HG03457 (cell line): ENCODE data around the gene ABCG8.
"Not testable (repeated sequence)": the region's sequence is repeated elsewhere in the genome, so short reads cannot be mapped to it uniquely, and the experiment has no call there.

Experiments
- ATAC-seq: cut with Tn5 transposase; IDR thresholded peaks from one replicate; pipeline ENCODE4 v1.9.1; 2021; ENCODE audit warnings: moderate number of reproducible peaks; ENCODE audit not compliant: unreplicated experiment

The ABCG8 gene

GRCh38 chr2:43906448-43907109 lies 67.8 kb downstream of the ABCG8 start:
- ATAC-seq, result no peak

GRCh38 chr2:43911136-43911790 lies 72.5 kb downstream of the ABCG8 start:
- not testable (repeated sequence) for ATAC-seq

- no peak for ATAC-seq
These were observed 85.7 kb downstream of the ABCG8 start for GRCh38 chr2:43924463-43924862.

GRCh38 chr2:43925431-43925830 lies 86.7 kb downstream of the ABCG8 start:
- no peak for ATAC-seq

GRCh38 chr2:43927442-43927841 lies 88.7 kb downstream of the ABCG8 start:
- ATAC-seq, result no peak

- no peak for ATAC-seq
These were observed 92.5 kb downstream of the ABCG8 start for GRCh38 chr2:43931293-43931692.
